K562 (cell line): Measurements from ENCODE around the gene CD151. TPM values are rescaled to one million over a fixed set of nuclear protein-coding genes. Genes with fewer than 3 reads are reported as not detected.
A peak's percentile ranks its signal among the peaks of the same experiment; 100 is the strongest.

Experiments used
- ATAC-seq: fragments of 200-7000 bp; cut with Tn5 transposase; 3 replicates; pipeline ENCODE4 v1.9.1; 2020; ENCODE audit warnings: moderate library complexity
- BruUV-seq: library from RNA; stranded (reverse); fragments of 400-500 nt; replicated peaks from 2 replicates; lab custom pipeline; 2021; lab: Mats Ljungman, UMichigan
- CTCF ChIA-PET: fragments of 300-600 bp; formaldehyde crosslinking; extraction: SDS; loops from one replicate; lab custom pipeline; 2021; ENCODE audit warnings: low intra/inter-chr PET ratio; lab: Yijun Ruan, JAX
- POLR2A ChIA-PET: fragments of 300-600, 350-650 bp; sonication (Branson Sonifier 250); formaldehyde crosslinking; extraction: SDS; loops from one replicate; lab custom pipeline; 2021; ENCODE audit warnings: antibody characterized with exemption, inconsistent platforms; lab: Yijun Ruan, JAX
- DNase-seq, 4 experiments: peaks; one replicate each; pipeline versions ENCODE4 v3.0.0 to v3.0.0-alpha.2; 2011 to 2018; ENCODE audit warnings: low spot score in 3 of 4, mixed read lengths in 3 of 4; ENCODE audit errors: extremely low read depth in 1 of 4
- FAIRE-seq: peaks from 2 replicates; lab custom pipeline; 2011; peaks lifted over from hg19 to GRCh38; lab: Jason Lieb, UNC
- H2AFZ ChIP-seq: 2 replicates; pipeline ENCODE4 v1.6.0; 2011; ENCODE audit warnings: low read depth, low read length, control low read depth, inconsistent platforms
- H3K27ac ChIP-seq: fragments of 200-600 bp; 3 replicates; pipeline ENCODE4 v1.8.0; 2011; ENCODE audit warnings: low read depth, mild to moderate bottlenecking, control low read depth, inconsistent platforms, low read length, moderate library complexity, mixed read lengths; ENCODE audit errors: extremely low read depth
- H3K27me3 ChIP-seq, 2 experiments: fragments of 300-600 bp in 1 of 2; 2 replicates in 1 of 2; 3 replicates in 1 of 2; pipeline versions ENCODE4 v1.6.0 to v1.8.0; 2011; ENCODE audit warnings: inconsistent platforms in 2 of 2, low read length in 2 of 2, mild to moderate bottlenecking in 1 of 2, mixed read lengths in 1 of 2, moderate library complexity in 1 of 2; ENCODE audit not compliant: control insufficient read depth in 2 of 2, insufficient read depth in 2 of 2
- H3K36me3 ChIP-seq: fragments of 300-600 bp; 3 replicates; pipeline ENCODE4 v1.8.0; 2011; ENCODE audit warnings: mild to moderate bottlenecking, low read length, inconsistent platforms; ENCODE audit not compliant: control insufficient read depth, insufficient read depth
- H3K4me1 ChIP-seq, 2 experiments: fragments of 200-600 bp in 1 of 2; replicated peaks in 1 of 2; 2 replicates in 1 of 2; 3 replicates in 1 of 2; pipeline versions ENCODE4 v1.5.1 to v1.8.0; 2011; ENCODE audit warnings: inconsistent platforms in 2 of 2, low read length in 2 of 2, mild to moderate bottlenecking in 1 of 2, mixed read lengths in 1 of 2, moderate library complexity in 1 of 2; ENCODE audit not compliant: control insufficient read depth in 2 of 2, insufficient read depth in 2 of 2
- H3K4me2 ChIP-seq: 2 replicates; pipeline ENCODE4 v1.6.1; 2011; ENCODE audit warnings: low read length, control low read depth, inconsistent platforms, mixed read lengths; ENCODE audit not compliant: insufficient read depth
- H3K4me3 ChIP-seq: fragments of 200-600 bp; sonication (generic), shearing (Covaris generic); 2 replicates; pipeline ENCODE4 v1.5.1; 2016; ENCODE audit warnings: control low read depth, inconsistent platforms
- H3K79me2 ChIP-seq: fragments of 200-600 bp; 3 replicates; pipeline ENCODE4 v1.8.0; 2011; ENCODE audit warnings: low read length, inconsistent platforms; ENCODE audit not compliant: control insufficient read depth, insufficient read depth
- H3K9ac ChIP-seq, 2 experiments: 2 replicates each; pipeline versions ENCODE4 v1.6.0 to v1.6.1; 2011; ENCODE audit warnings: low read depth in 2 of 2, low read length in 2 of 2, control low read depth in 1 of 2, inconsistent platforms in 1 of 2, mild to moderate bottlenecking in 1 of 2, mixed read lengths in 1 of 2; ENCODE audit not compliant: insufficient read depth in 1 of 2
- H3K9me1 ChIP-seq: one replicate; pipeline ENCODE4 v1.6.0; 2011; ENCODE audit warnings: inconsistent platforms, mild to moderate bottlenecking, low read length, moderate library complexity; ENCODE audit not compliant: control insufficient read depth, insufficient read depth
- H3K9me3 ChIP-seq: replicated peaks from 2 replicates; pipeline ENCODE4 v1.5.1; 2011; ENCODE audit warnings: low read depth, low read length, inconsistent platforms; ENCODE audit not compliant: control insufficient read depth, insufficient read depth
- H4K20me1 ChIP-seq: replicated peaks from 2 replicates; pipeline ENCODE4 v1.6.1; 2011; ENCODE audit warnings: low read length, inconsistent platforms, mixed read lengths; ENCODE audit not compliant: control insufficient read depth, insufficient read depth
- BDP1 ChIP-seq: IDR thresholded peaks from 3 replicates; pipeline ENCODE4 v1.6.1; 2011; ENCODE audit not compliant: insufficient read length, insufficient read depth
- ELF1 ChIP-seq: fragments of 200-800 bp; sonication (Bioruptor generic); IDR thresholded peaks from 2 replicates; pipeline ENCODE4 v1.6.1; 2016; ENCODE audit warnings: missing genetic modification characterization, missing compliant biosample characterization
- HNRNPH1 ChIP-seq: fragments of 200-400 bp; formaldehyde crosslinking; optimal IDR thresholded peaks from 2 replicates; pipeline ENCODE3; 2017; ENCODE audit warnings: low read depth, mild to moderate bottlenecking, low read length, moderate library complexity
- MAFK ChIP-seq: IDR thresholded peaks from 2 replicates; pipeline ENCODE4 v1.6.1; 2011; ENCODE audit warnings: low read length, improper control_type of control experiment
- NFXL1 ChIP-seq: fragments of 450-650 bp; formaldehyde crosslinking; IDR thresholded peaks from 2 replicates; pipeline ENCODE4 v1.4.0; 2021; ENCODE audit warnings: mild to moderate bottlenecking
- POLR2G ChIP-seq: fragments of 200-400 bp; formaldehyde crosslinking; IDR thresholded peaks from 2 replicates; pipeline ENCODE4 v1.6.1; 2017; ENCODE audit warnings: low read depth, mild to moderate bottlenecking, antibody characterized with exemption, low read length, moderate library complexity
- ZNF707 ChIP-seq: fragments of 250-450 bp; sonication (Bioruptor Pico); conservative IDR thresholded peaks from 2 replicates; pipeline ENCODE4 v1.8.0; 2022; ENCODE audit warnings: inconsistent platforms, mild to moderate bottlenecking, moderate library complexity
- WGBS: fragments of 100-300 bp; shearing (Covaris generic); methylation state at CpG from one replicate; pipeline ENCODE4 v1.1.6; 2016; ENCODE audit warnings: low coverage, mixed read lengths; ENCODE audit not compliant: insufficient coverage; ENCODE audit errors: missing lambda C conversion rate; 5-methylcytosine and 5-hydroxymethylcytosine counted together
- in situ Hi-C: fragments of 300-500 bp; cut with MboI; formaldehyde crosslinking; loops from 4 replicates; pipeline ENCODE4 v1.15.0; 2018; ENCODE audit warnings: inconsistent platforms, mixed read lengths
- intact Hi-C: fragments of 100-400 bp; cut with micrococcal nuclease; formaldehyde crosslinking; loops from 2 replicates; pipeline ENCODE4 v1.14.2; 2022
- polyA plus RNA-seq, 8 experiments: library from polyadenylated mRNA; depleted of rRNA in 4 of 8; stranded (reverse) in 5 of 8; unstranded in 3 of 8; fragments of >200 nt; fragmentation: Nextera tagmentation in 2 of 8; fragmentation: Illumina TruSeq in 1 of 8; extraction: Ambion mirVana in 2 of 8; extraction: Trizol in 1 of 8; gene quantifications; 2 replicates each; pipeline versions ENCODE4 v1.2.1 to v1.2.3, GENCODE V29; 2011 to 2014; ENCODE audit warnings: inconsistent platforms in 1 of 8, missing spikeins in 1 of 8
- total RNA-seq, 7 experiments: library from RNA; depleted of rRNA in 6 of 7; stranded (reverse); fragments of >200 nt in 6 of 7; fragmentation: Illumina TruSeq in 2 of 7; extraction: Trizol in 2 of 7; gene quantifications; 2 replicates each; pipeline versions ENCODE4 v1.2.1 to v1.2.3, GENCODE V29; 2011 to 2021; ENCODE audit warnings: low replicate concordance in 1 of 7
- TF ChIP-seq, protein P1 (sequence below): fragments of 250-450 bp; sonication (Bioruptor Pico); IDR thresholded peaks from 2 replicates; pipeline ENCODE4 v1.8.0; 2022; ENCODE audit warnings: inconsistent platforms, mild to moderate bottlenecking, moderate library complexity, borderline replicate concordance
- TF ChIP-seq, protein P2 (sequence below): fragments of 200-800 bp; sonication (Bioruptor generic); IDR thresholded peaks from 2 replicates; pipeline ENCODE4 v1.6.1; 2017; ENCODE audit warnings: missing genetic modification characterization, missing compliant biosample characterization
- TF ChIP-seq, protein P3 (sequence below): IDR thresholded peaks from 2 replicates; pipeline ENCODE4 v1.6.1; 2011; ENCODE audit not compliant: insufficient read length; ENCODE audit errors: extremely low read depth
- TF ChIP-seq, protein P4 (sequence below): fragments of 250-450 bp; sonication (Bioruptor Pico); IDR thresholded peaks from 2 replicates; pipeline ENCODE4 v1.5.0; 2020; ENCODE audit warnings: mild to moderate bottlenecking, borderline replicate concordance
- TF ChIP-seq, protein P5 (sequence below): sonication (generic); formaldehyde crosslinking; IDR thresholded peaks from 2 replicates; pipeline ENCODE4 v1.8.1; 2023; ENCODE audit warnings: mild to moderate bottlenecking, missing genetic modification reagents

CD151 gene
- total and polyA plus RNA-seq, 9 of the 15 experiments (the other 6 are each of a cell fraction or from before 2014, with no cell fraction given), result 2.3 to 187 (median 140) TPM

DNA sequence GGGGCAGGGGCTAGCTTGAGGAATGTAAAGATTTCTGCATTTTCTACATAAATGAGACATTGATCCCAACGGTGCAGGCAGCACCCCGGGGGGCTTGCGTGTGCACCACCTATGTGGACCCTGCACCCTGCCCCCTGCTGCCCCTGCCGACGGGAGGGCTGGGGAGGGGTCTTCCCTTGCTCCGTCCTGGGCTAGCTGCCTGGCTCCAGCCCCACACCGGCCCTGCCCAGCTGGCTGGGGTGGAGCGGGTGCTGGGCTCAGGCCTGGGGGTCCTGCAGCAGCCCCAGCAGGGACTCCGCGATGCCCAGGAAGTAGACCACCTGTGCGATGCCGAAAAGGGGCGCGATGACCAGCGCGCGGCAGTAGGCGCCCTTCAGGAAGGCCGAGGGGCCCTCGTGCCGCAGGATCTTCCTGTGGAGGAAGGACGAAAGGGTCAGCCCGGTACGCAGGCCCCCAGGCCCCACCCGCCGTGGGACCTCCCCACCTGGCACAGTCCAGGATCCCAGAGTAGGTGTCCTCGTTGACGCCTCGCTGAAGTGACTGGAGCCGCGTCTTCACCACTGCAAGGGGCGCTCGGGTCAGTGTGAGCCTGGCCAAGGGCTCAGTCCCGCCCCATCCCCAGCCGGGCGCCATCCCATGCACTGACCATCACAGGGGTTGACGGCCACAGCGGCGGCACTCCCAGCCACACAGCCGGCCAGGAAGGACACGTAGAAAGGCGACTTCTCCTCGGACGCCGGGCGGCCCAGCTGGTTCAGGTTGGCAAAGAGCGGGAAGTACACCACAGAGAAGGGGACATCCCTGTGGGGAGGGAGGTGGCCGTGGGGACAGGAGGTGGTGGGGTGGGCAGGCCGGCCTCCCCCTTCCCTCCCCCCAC is 40.9 kb upstream of the CD151 start:
- Histone ChIP-seq H4K20me1 (no peaks in the 10 kb centered on the region), H3K27me3 (no peaks in the 10 kb centered on the region), H3K36me3 (peaks cover 31% of the 10 kb centered on the region; the same call in 1 of the 3 replicates), H3K4me1 (peaks cover 7 to 89% of the 10 kb centered on the region in 2 experiments), H3K4me3 (no peak overlapping the region), H3K9me1 (peaks cover 3% of the 10 kb centered on the region), H3K9me3 (no peaks in the 10 kb centered on the region), H2AFZ (no peak overlapping the region), H3K4me2 (no peak overlapping the region), H3K79me2 (peaks cover 17% of the 10 kb centered on the region), H3K9ac (no peak overlapping the region; a peak in 1 of 4 replicates), H3K27ac (no peak overlapping the region)
- no peak for FAIRE-seq
- in situ Hi-C loops (no loop called here), intact Hi-C loops (loop anchor here (10.0 kb wide), 1 partner anchor 227 kb away; the partner anchor contains the start of genes LMNTD2 and RASSF7)
- BruUV-seq, result no TSS peak
- no peak for DNase-seq
- ChIA-PET POLR2A (interaction anchor here (0.7 to 0.9 kb wide), 2 partner anchors 9 to 21 kb away, joined by 4 to 5 read pairs; no protein-coding TSS in a partner anchor), CTCF (no interaction called here)
- WGBS, result 92% methylated on average over 33 of the region's 49 CpGs
- ATAC-seq, result no peak
- TF ChIP-seq, protein P1, sequence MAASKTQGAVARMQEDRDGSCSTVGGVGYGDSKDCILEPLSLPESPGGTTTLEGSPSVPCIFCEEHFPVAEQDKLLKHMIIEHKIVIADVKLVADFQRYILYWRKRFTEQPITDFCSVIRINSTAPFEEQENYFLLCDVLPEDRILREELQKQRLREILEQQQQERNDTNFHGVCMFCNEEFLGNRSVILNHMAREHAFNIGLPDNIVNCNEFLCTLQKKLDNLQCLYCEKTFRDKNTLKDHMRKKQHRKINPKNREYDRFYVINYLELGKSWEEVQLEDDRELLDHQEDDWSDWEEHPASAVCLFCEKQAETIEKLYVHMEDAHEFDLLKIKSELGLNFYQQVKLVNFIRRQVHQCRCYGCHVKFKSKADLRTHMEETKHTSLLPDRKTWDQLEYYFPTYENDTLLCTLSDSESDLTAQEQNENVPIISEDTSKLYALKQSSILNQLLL (CRISPR knock-in tag), result no peak
- TF ChIP-seq, protein P2, sequence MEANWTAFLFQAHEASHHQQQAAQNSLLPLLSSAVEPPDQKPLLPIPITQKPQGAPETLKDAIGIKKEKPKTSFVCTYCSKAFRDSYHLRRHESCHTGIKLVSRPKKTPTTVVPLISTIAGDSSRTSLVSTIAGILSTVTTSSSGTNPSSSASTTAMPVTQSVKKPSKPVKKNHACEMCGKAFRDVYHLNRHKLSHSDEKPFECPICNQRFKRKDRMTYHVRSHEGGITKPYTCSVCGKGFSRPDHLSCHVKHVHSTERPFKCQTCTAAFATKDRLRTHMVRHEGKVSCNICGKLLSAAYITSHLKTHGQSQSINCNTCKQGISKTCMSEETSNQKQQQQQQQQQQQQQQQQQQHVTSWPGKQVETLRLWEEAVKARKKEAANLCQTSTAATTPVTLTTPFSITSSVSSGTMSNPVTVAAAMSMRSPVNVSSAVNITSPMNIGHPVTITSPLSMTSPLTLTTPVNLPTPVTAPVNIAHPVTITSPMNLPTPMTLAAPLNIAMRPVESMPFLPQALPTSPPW (CRISPR knock-in tag), result no peak
- no peak for TF ChIP-seq NFXL1 (CRISPR knock-in tag)
- no peak for TF ChIP-seq ZNF707 (CRISPR knock-in tag)
- TF ChIP-seq, protein P3, sequence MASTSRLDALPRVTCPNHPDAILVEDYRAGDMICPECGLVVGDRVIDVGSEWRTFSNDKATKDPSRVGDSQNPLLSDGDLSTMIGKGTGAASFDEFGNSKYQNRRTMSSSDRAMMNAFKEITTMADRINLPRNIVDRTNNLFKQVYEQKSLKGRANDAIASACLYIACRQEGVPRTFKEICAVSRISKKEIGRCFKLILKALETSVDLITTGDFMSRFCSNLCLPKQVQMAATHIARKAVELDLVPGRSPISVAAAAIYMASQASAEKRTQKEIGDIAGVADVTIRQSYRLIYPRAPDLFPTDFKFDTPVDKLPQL, result no peak
- peak; percentile 54 for TF ChIP-seq POLR2G
- TF ChIP-seq, protein P4, sequence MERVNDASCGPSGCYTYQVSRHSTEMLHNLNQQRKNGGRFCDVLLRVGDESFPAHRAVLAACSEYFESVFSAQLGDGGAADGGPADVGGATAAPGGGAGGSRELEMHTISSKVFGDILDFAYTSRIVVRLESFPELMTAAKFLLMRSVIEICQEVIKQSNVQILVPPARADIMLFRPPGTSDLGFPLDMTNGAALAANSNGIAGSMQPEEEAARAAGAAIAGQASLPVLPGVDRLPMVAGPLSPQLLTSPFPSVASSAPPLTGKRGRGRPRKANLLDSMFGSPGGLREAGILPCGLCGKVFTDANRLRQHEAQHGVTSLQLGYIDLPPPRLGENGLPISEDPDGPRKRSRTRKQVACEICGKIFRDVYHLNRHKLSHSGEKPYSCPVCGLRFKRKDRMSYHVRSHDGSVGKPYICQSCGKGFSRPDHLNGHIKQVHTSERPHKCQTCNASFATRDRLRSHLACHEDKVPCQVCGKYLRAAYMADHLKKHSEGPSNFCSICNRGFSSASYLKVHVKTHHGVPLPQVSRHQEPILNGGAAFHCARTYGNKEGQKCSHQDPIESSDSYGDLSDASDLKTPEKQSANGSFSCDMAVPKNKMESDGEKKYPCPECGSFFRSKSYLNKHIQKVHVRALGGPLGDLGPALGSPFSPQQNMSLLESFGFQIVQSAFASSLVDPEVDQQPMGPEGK, result no peak
- no peak for TF ChIP-seq BDP1
- TF ChIP-seq ELF1 (tag), result no peak
- TF ChIP-seq, protein P5, sequence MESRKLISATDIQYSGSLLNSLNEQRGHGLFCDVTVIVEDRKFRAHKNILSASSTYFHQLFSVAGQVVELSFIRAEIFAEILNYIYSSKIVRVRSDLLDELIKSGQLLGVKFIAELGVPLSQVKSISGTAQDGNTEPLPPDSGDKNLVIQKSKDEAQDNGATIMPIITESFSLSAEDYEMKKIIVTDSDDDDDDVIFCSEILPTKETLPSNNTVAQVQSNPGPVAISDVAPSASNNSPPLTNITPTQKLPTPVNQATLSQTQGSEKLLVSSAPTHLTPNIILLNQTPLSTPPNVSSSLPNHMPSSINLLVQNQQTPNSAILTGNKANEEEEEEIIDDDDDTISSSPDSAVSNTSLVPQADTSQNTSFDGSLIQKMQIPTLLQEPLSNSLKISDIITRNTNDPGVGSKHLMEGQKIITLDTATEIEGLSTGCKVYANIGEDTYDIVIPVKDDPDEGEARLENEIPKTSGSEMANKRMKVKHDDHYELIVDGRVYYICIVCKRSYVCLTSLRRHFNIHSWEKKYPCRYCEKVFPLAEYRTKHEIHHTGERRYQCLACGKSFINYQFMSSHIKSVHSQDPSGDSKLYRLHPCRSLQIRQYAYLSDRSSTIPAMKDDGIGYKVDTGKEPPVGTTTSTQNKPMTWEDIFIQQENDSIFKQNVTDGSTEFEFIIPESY (CRISPR knock-in tag), result peak; percentile 47; the same call in 1 of the 2 replicates
- no peak for TF ChIP-seq MAFK
- no peak for TF ChIP-seq HNRNPH1
